ENCODE results near the gene SPDYE6.

- TF ChIP-seq POLR2AphosphoS5 (IDR thresholded peaks at IDR 0.05; ENCODE audit: low read depth, low read length) (no peak), POLR2A (IDR thresholded peaks at IDR 0.05; ENCODE audit: low read depth, low read length) (no peak), TAF1 (IDR thresholded peaks at IDR 0.05; ENCODE audit: borderline replicate concordance, low read depth, low read length) (no peak)
These were observed 42.1 kb downstream of the SPDYE6 start for GRCh38 chr7:102313997-102314780.
